HepG2 (cell line): ENCODE data around the gene NDUFB8. TPM values are rescaled to one million over a fixed set of nuclear protein-coding genes. Genes with fewer than 3 reads are reported as not detected.

Experiments
- AGO1 ChIP-seq: fragments of 200-400 bp; formaldehyde crosslinking; IDR thresholded peaks from 2 replicates; pipeline ENCODE4 v1.6.1; 2017; ENCODE audit warnings: mild to moderate bottlenecking, low read depth, low read length, moderate library complexity; ENCODE audit not compliant: poor library complexity, severe bottlenecking
- ARNT ChIP-seq: fragments of 450-650 bp; IDR thresholded peaks from 2 replicates; pipeline ENCODE4 v1.6.1; 2017
- FOXO4 ChIP-seq: sonication (generic); formaldehyde crosslinking; conservative IDR thresholded peaks from 2 replicates; pipeline ENCODE4 v1.8.1; 2023; ENCODE audit warnings: missing genetic modification reagents
- NR2F1 ChIP-seq, 2 experiments: fragments of 450-650 bp in 1 of 2; formaldehyde crosslinking in 1 of 2; IDR thresholded peaks; 2 replicates each; pipeline versions ENCODE4 v1.5.0 to v1.6.1; 2016 to 2020; ENCODE audit warnings: mild to moderate bottlenecking in 1 of 2, missing compliant biosample characterization in 1 of 2, missing genetic modification reagents in 1 of 2, moderate library complexity in 1 of 2
- RNF2 ChIP-seq: fragments of 450-650 bp; conservative IDR thresholded peaks from 2 replicates; pipeline ENCODE4 v1.6.1; 2016; ENCODE audit warnings: low read depth
- UBTF ChIP-seq: sonication (generic); formaldehyde crosslinking; IDR thresholded peaks from 2 replicates; pipeline ENCODE4 v1.4.0; 2020; ENCODE audit warnings: mild to moderate bottlenecking, missing genetic modification reagents
- YEATS4 ChIP-seq: sonication (generic); formaldehyde crosslinking; IDR thresholded peaks from 2 replicates; pipeline ENCODE4 v1.4.0; 2020; ENCODE audit warnings: missing genetic modification reagents, borderline replicate concordance
- ZBTB33 ChIP-seq: sonication (generic); formaldehyde crosslinking; IDR thresholded peaks from 2 replicates; pipeline ENCODE4 v1.4.0; 2020; ENCODE audit warnings: missing genetic modification reagents
- ZBTB40 ChIP-seq, 2 experiments: fragments of 450-650 bp in 1 of 2; sonication (generic) in 1 of 2; formaldehyde crosslinking in 1 of 2; IDR thresholded peaks; 2 replicates each; pipeline versions ENCODE4 v1.6.1 to v1.8.0; 2016 to 2022; ENCODE audit warnings: antibody characterized with exemption in 1 of 2, mild to moderate bottlenecking in 1 of 2, missing genetic modification reagents in 1 of 2
- ZNF333 ChIP-seq: sonication (generic); formaldehyde crosslinking; IDR thresholded peaks from 2 replicates; pipeline ENCODE4 v1.4.0; 2020; ENCODE audit warnings: mild to moderate bottlenecking, missing genetic modification reagents, borderline replicate concordance
- ZNF605 ChIP-seq: sonication (generic); formaldehyde crosslinking; IDR thresholded peaks from 2 replicates; pipeline ENCODE4 v1.8.0; 2022; ENCODE audit warnings: mild to moderate bottlenecking, missing genetic modification reagents
- ZNF883 ChIP-seq: sonication (generic); formaldehyde crosslinking; IDR thresholded peaks from 2 replicates; pipeline ENCODE4 v1.5.1; 2020; ENCODE audit warnings: mild to moderate bottlenecking, missing genetic modification reagents; ENCODE audit errors: not compliant biosample characterization
- polyA plus RNA-seq, 8 experiments: library from polyadenylated mRNA; depleted of rRNA in 3 of 8; stranded (reverse) in 7 of 8; unstranded in 1 of 8; fragments of >200 nt; fragmentation: Illumina TruSeq in 4 of 8; extraction: Trizol in 4 of 8; gene quantifications; 2 replicates each; pipeline versions ENCODE4 v1.2.1 to v1.2.3, GENCODE V29; 2011 to 2016; ENCODE audit warnings: low read depth in 4 of 8, missing spikeins in 1 of 8, mixed read lengths in 1 of 8; ENCODE audit not compliant: insufficient read depth in 1 of 8
- total RNA-seq, 5 experiments: library from RNA; depleted of rRNA; stranded (reverse); fragments of >200 nt; fragmentation: Illumina TruSeq; extraction: Trizol; gene quantifications; 2 replicates each; pipeline ENCODE4 v1.2.3, GENCODE V29; 2016; ENCODE audit warnings: low read depth in 1 of 5

Gene NDUFB8
- total and polyA plus RNA-seq, 2 of the 13 experiments (the other 11 are each of a cell fraction or from before 2014, with no cell fraction given) = 210 to 216 TPM

GRCh38 chr10:100519311-100520051 lies 10.2 kb downstream of the NDUFB8 start, which contains the start of gene SEC31B (continued):
- peak; percentile 35; the same call in 1 of the 2 replicates for TF ChIP-seq ZBTB33 (CRISPR knock-in tag)
- no peak for TF ChIP-seq RNF2
- no peak for TF ChIP-seq NR2F1 (CRISPR knock-in tag; IDR thresholded peaks at IDR 0.05)
- no peak for TF ChIP-seq YEATS4 (CRISPR knock-in tag)
- no peak for TF ChIP-seq ARNT
- TF ChIP-seq FOXO4 (CRISPR knock-in tag) = 0 out of 2 replicates have a peak, but pooled peaks have one; percentile 56
- TF ChIP-seq AGO1 = peak; percentile 54
- TF ChIP-seq ZNF605 = peak; percentile 56; the same call in 1 of the 2 replicates
- TF ChIP-seq ZNF333 (CRISPR knock-in tag) = peak; percentile 75; the same call in 1 of the 2 replicates
- TF ChIP-seq ZBTB40 (IDR thresholded peaks at IDR 0.05) = no peak
- TF ChIP-seq ZBTB40 (CRISPR knock-in tag; IDR thresholded peaks at IDR 0.05) = peak; percentile 21; the same call in 1 of the 2 replicates
- TF ChIP-seq ZNF883 (CRISPR knock-in tag) = peak; percentile 66
- TF ChIP-seq UBTF = peak; percentile 86
